Measurements from ENCODE around the gene UGT2A1. TPM values are rescaled to one million over a fixed set of nuclear protein-coding genes. Genes with fewer than 3 reads are reported as not detected.

Gene UGT2A1
- polyA plus RNA-seq (not detected in 2 replicates), polyA minus RNA-seq (not detected in 2 replicates)

DNA sequence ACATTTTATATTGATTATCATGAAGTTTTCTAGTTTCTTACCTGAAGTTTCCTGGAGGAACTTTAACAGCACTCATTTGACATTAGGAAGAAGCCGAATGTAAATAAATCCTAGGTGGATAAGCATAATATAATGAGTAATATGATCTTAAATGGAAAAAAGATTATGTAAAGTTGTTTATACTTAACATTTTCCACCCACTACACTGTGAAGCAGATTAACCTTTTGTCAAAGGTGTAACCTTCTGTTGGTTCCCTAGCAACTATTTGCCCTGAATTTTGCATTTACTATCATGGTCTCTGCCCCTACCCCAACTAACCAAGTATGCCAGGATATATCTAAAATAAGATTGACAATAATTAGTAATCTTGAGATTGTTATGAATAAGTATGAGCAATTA lies at the start of gene UGT2A1:
TSS of gene UGT2A1 (minus strand) at position 101 of the 400 bp plus-strand sequence. CDS start 5,603 bp downstream, outside the sequence.
- Histone ChIP-seq H3K9ac (ENCODE audit: low read length) (no peak within 1 kb of the TSS), H3K4me3 (ENCODE audit: low read length) (no peak within 1 kb of the TSS), H3F3A (ENCODE audit: insufficient read depth, low read length, poor library complexity, severe bottlenecking) (no peaks in the 10 kb centered on the region), H3K36me3 (ENCODE audit: insufficient read depth, low read length) (no peaks in the 10 kb centered on the region), H3K9me2 (ENCODE audit: insufficient read depth, low read length) (no peaks in the 10 kb centered on the region), H2AFZ (ENCODE audit: low read depth, low read length) (no peak within 1 kb of the TSS), H3K79me2 (replicated peaks; ENCODE audit: insufficient read depth, low read length) (no peaks in the 10 kb centered on the region), H3K9me3 (ENCODE audit: low read length) (no peaks in the 10 kb centered on the region), H3K27me3 (ENCODE audit: insufficient read depth, low read depth, low read length) (no peaks in the 10 kb centered on the region), H4K20me1 (ENCODE audit: insufficient read depth) (no peaks in the 10 kb centered on the region), H3K4me2 (ENCODE audit: low read length) (no peak within 1 kb of the TSS), H3K27ac (ENCODE audit: low read length) (no peak within 1 kb of the TSS)
- TF ChIP-seq, protein P1, sequence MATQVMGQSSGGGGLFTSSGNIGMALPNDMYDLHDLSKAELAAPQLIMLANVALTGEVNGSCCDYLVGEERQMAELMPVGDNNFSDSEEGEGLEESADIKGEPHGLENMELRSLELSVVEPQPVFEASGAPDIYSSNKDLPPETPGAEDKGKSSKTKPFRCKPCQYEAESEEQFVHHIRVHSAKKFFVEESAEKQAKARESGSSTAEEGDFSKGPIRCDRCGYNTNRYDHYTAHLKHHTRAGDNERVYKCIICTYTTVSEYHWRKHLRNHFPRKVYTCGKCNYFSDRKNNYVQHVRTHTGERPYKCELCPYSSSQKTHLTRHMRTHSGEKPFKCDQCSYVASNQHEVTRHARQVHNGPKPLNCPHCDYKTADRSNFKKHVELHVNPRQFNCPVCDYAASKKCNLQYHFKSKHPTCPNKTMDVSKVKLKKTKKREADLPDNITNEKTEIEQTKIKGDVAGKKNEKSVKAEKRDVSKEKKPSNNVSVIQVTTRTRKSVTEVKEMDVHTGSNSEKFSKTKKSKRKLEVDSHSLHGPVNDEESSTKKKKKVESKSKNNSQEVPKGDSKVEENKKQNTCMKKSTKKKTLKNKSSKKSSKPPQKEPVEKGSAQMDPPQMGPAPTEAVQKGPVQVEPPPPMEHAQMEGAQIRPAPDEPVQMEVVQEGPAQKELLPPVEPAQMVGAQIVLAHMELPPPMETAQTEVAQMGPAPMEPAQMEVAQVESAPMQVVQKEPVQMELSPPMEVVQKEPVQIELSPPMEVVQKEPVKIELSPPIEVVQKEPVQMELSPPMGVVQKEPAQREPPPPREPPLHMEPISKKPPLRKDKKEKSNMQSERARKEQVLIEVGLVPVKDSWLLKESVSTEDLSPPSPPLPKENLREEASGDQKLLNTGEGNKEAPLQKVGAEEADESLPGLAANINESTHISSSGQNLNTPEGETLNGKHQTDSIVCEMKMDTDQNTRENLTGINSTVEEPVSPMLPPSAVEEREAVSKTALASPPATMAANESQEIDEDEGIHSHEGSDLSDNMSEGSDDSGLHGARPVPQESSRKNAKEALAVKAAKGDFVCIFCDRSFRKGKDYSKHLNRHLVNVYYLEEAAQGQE (IDR thresholded peaks at IDR 0.05; ENCODE audit: borderline replicate concordance) = no peak
- no peak for TF ChIP-seq MXI1 (conservative IDR thresholded peaks at IDR 0.05; ENCODE audit: poor library complexity, severe bottlenecking)
- TF ChIP-seq EZH2 (IDR thresholded peaks at IDR 0.05; ENCODE audit: borderline replicate concordance, insufficient read depth, low read length, poor library complexity, severe bottlenecking) = no peak
- no peak for TF ChIP-seq TAF1 (IDR thresholded peaks at IDR 0.05; ENCODE audit: low read depth)
- TF ChIP-seq POLR2AphosphoS5 (IDR thresholded peaks at IDR 0.05) = no peak
- no peak for TF ChIP-seq EP300 (conservative IDR thresholded peaks at IDR 0.05; ENCODE audit: poor library complexity, severe bottlenecking)
- no peak for TF ChIP-seq RAD21 (conservative IDR thresholded peaks at IDR 0.05)
- TF ChIP-seq SMC3 (conservative IDR thresholded peaks at IDR 0.05; ENCODE audit: poor library complexity) = no peak
- no peak for TF ChIP-seq CTCF (IDR thresholded peaks at IDR 0.05; ENCODE audit: poor library complexity, severe bottlenecking)

- Histone ChIP-seq H3K4me3 (ENCODE audit: low read length) (no peak overlapping the region), H3K9me3 (ENCODE audit: low read length) (no peaks in the 10 kb centered on the region), H3K36me3 (ENCODE audit: insufficient read depth, low read length) (no peaks in the 10 kb centered on the region), H3K79me2 (replicated peaks; ENCODE audit: insufficient read depth, low read length) (no peaks in the 10 kb centered on the region), H3K9ac (ENCODE audit: low read length) (no peak overlapping the region), H3F3A (ENCODE audit: insufficient read depth, low read length, poor library complexity, severe bottlenecking) (no peaks in the 10 kb centered on the region), H3K9me2 (ENCODE audit: insufficient read depth, low read length) (no peaks in the 10 kb centered on the region), H3K27me3 (ENCODE audit: insufficient read depth, low read depth, low read length) (no peaks in the 10 kb centered on the region), H3K4me2 (ENCODE audit: low read length) (no peak overlapping the region), H4K20me1 (ENCODE audit: insufficient read depth) (no peaks in the 10 kb centered on the region), H2AFZ (ENCODE audit: low read depth, low read length) (no peak overlapping the region), H3K27ac (ENCODE audit: low read length) (no peak overlapping the region)
- TF ChIP-seq SMC3 (conservative IDR thresholded peaks at IDR 0.05; ENCODE audit: poor library complexity) (no peak), EZH2 (IDR thresholded peaks at IDR 0.05; ENCODE audit: borderline replicate concordance, insufficient read depth, low read length, poor library complexity, severe bottlenecking) (no peak), TAF1 (IDR thresholded peaks at IDR 0.05; ENCODE audit: low read depth) (no peak), CTCF (IDR thresholded peaks at IDR 0.05; ENCODE audit: poor library complexity, severe bottlenecking) (no peak), RAD21 (conservative IDR thresholded peaks at IDR 0.05) (no peak), MXI1 (conservative IDR thresholded peaks at IDR 0.05; ENCODE audit: poor library complexity, severe bottlenecking) (no peak), EP300 (conservative IDR thresholded peaks at IDR 0.05; ENCODE audit: poor library complexity, severe bottlenecking) (no peak), POLR2AphosphoS5 (IDR thresholded peaks at IDR 0.05) (no peak)
- TF ChIP-seq, protein P1 (IDR thresholded peaks at IDR 0.05; ENCODE audit: borderline replicate concordance) = no peak
These were observed 49.2 kb upstream of the UGT2A1 start for GRCh38 chr4:69702201-69702600.
